GM12801 (cell line): ENCODE results near the gene CDK8.

Source experiments
- TF ChIP-seq, protein P1 (sequence below): IDR thresholded peaks from one replicate; pipeline ENCODE4 v1.5.1; 2011; ENCODE audit warnings: control low read depth; ENCODE audit not compliant: insufficient read length; ENCODE audit errors: extremely low read depth

Gene CDK8

DNA sequence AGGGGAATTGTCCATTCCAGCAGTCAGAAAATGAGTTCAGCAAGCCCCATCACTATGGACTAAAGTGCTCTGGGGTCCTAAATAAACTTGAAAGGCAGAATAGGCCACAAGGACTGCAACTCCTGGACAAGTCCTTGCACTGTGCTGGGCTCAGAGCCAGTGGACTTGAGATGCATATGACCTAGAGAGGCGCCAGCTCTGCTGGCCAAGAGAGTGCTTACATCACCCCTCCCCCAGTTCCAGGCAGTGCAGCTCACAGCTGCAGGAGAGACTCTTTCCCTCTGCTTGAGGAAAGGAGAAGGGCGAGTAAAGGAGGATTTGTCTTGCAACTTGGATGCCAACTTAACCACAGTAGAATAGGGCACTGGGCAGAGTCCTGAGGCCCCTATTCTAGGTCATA lies 194.1 kb downstream of the CDK8 start:
- TF ChIP-seq, protein P1, sequence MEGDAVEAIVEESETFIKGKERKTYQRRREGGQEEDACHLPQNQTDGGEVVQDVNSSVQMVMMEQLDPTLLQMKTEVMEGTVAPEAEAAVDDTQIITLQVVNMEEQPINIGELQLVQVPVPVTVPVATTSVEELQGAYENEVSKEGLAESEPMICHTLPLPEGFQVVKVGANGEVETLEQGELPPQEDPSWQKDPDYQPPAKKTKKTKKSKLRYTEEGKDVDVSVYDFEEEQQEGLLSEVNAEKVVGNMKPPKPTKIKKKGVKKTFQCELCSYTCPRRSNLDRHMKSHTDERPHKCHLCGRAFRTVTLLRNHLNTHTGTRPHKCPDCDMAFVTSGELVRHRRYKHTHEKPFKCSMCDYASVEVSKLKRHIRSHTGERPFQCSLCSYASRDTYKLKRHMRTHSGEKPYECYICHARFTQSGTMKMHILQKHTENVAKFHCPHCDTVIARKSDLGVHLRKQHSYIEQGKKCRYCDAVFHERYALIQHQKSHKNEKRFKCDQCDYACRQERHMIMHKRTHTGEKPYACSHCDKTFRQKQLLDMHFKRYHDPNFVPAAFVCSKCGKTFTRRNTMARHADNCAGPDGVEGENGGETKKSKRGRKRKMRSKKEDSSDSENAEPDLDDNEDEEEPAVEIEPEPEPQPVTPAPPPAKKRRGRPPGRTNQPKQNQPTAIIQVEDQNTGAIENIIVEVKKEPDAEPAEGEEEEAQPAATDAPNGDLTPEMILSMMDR, result no peak

DNA sequence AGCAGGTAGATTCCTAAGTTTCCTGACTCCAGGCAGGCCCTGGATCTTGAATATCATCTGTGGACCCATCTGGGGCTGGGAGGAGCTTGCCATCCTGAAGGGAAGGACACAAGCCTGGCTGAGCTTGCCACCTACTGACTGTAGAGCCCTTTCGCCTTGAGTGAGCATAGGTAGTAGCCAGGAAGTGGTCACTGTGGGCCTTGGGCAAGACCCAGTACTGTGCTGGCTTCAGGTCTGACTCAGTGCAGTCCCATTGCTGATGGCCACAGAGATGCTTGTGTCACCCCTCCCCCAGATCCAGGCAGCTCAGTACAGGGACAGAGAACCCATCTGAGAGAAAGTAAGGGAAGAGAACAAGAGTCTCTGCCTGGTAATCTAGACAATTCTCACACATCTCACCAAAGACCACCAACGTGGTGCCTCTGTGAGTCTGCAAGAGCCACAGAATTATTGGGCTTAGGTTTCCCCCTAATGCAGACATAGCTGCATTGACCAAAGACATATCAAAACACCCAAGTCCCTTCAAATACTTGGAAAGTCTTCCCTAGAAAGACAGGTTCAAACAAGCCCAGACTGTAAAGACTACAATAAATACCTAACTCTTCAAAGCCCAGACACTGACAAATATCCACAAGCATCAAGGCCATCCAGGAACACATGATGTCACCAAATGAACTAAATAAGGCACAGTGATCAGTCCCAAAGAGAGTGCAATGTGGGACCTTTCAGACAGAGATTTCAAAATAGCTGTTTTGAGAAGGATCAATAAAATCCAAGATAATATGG lies 195.3 kb downstream of the CDK8 start:
- TF ChIP-seq, protein P1, result no peak
